Body of pancreas (tissue), 4 donors: ENCODE data around the gene FNTB. TPM values are rescaled to one million over a fixed set of nuclear protein-coding genes. Genes with fewer than 3 reads are reported as not detected.

ENCODE experiments used
- ATAC-seq: fragments of 150-250 bp; one replicate; pipeline ENCODE4 v1.9.1; 2016
- DNase-seq, 4 donors: peaks; one replicate each; pipeline ENCODE4 v3.0.0-alpha.2; 2019
- H3K27ac ChIP-seq, 4 donors: fragments of 200-600 bp; sonication (generic); 1 replicate in 3 of 4; 2 replicates in 1 of 4; pipeline versions ENCODE4 v1.5.1 to v1.6.1; 2016 to 2019; ENCODE audit warnings: mild to moderate bottlenecking in 1 of 4, mixed read lengths in 1 of 4, moderate library complexity in 1 of 4
- H3K27me3 ChIP-seq, 2 donors: fragments of 200-600 bp; sonication (generic); one replicate each; pipeline ENCODE4 v1.6.0; 2016; ENCODE audit warnings: mild to moderate bottlenecking in 1 of 2
- H3K36me3 ChIP-seq, 2 donors: fragments of 200-600 bp; sonication (generic); replicated peaks in 1 of 2; 2 replicates each; pipeline ENCODE4 v1.5.1; 2016; ENCODE audit warnings: low read depth in 2 of 2; ENCODE audit not compliant: insufficient read depth in 1 of 2
- H3K4me1 ChIP-seq: fragments of 200-600 bp; sonication (generic); one replicate; pipeline ENCODE4 v1.6.0; 2016
- H3K4me3 ChIP-seq, 2 donors: fragments of 200-600 bp; sonication (generic); 1 replicate in 1 of 2; 2 replicates in 1 of 2; pipeline ENCODE4 v1.5.1; 2016 to 2019
- H3K9me3 ChIP-seq, 3 donors: fragments of 200-600 bp; sonication (generic); 1 replicate in 2 of 3; 2 replicates in 1 of 3; pipeline ENCODE4 v1.5.1; 2016
- POLR2A ChIP-seq, 3 donors: fragments of 450-650 bp; IDR thresholded peaks; one replicate each; pipeline ENCODE4 v1.6.1; 2016; ENCODE audit warnings: antibody characterized with exemption in 3 of 3, mild to moderate bottlenecking in 2 of 3
- WGBS, 2 donors: methylation state at CpG; one replicate each; pipeline ENCODE4 v1.1.5; 2017; 5-methylcytosine and 5-hydroxymethylcytosine counted together
- intact Hi-C: fragments of 100-400 bp; cut with DNase I; formaldehyde crosslinking; loops from one replicate; pipeline ENCODE4 v1.15.1; 2023
- total RNA-seq, 2 donors: library from RNA; depleted of rRNA; stranded (reverse); fragments of >200 nt; gene quantifications; one replicate each; pipeline ENCODE4 v1.1.0, GENCODE V29; 2016
- TF ChIP-seq, protein P1 (sequence below), 7 experiments: fragments of 450-650 bp in 4 of 7; fragments of 200-600 bp in 3 of 7; sonication (generic) in 3 of 7; IDR thresholded peaks; one replicate each; pipeline ENCODE4 v1.5.1; 2016 to 2019; ENCODE audit warnings: antibody characterized with exemption in 7 of 7

Gene FNTB
- total RNA-seq, 2 donors from 2014 or later = 6.7 to 8.6 TPM

DNA sequence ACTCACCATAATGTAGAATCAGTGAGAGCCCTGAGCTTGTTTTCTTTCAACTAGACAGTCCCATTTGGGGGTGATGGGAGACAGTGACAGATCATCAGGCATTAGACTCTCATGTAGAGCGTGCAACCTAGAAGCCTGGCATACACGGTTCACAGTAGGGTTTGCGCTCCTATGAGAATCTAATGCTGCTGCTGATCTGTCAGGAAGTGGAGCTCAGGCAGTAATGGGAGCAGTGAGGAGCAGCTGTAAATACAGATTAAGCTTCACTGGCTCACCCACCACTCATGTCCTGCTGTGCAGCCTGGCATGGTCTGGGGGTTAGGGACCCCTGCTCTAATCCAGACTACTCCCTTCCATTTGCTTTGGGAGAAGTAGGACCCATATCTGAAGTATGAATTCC lies 55.6 kb downstream of the FNTB start:
- H3K4me1 ChIP-seq = peaks cover under 1% of the 10 kb centered on the region
- no peak overlapping the region for H3K4me3 ChIP-seq
- 88 to 90% methylated on average over 3 of the region's 3 CpGs for WGBS, 2 donors
- H3K9me3 ChIP-seq = no peaks in the 10 kb centered on the region
- no peaks in the 10 kb centered on the region for H3K27me3 ChIP-seq
- ATAC-seq (no peak), DNase-seq (no peak)
- intact Hi-C loops = no loop called here
- peaks cover 5% of the 10 kb centered on the region in 2 donors for H3K36me3 ChIP-seq
- TF ChIP-seq, protein P1, sequence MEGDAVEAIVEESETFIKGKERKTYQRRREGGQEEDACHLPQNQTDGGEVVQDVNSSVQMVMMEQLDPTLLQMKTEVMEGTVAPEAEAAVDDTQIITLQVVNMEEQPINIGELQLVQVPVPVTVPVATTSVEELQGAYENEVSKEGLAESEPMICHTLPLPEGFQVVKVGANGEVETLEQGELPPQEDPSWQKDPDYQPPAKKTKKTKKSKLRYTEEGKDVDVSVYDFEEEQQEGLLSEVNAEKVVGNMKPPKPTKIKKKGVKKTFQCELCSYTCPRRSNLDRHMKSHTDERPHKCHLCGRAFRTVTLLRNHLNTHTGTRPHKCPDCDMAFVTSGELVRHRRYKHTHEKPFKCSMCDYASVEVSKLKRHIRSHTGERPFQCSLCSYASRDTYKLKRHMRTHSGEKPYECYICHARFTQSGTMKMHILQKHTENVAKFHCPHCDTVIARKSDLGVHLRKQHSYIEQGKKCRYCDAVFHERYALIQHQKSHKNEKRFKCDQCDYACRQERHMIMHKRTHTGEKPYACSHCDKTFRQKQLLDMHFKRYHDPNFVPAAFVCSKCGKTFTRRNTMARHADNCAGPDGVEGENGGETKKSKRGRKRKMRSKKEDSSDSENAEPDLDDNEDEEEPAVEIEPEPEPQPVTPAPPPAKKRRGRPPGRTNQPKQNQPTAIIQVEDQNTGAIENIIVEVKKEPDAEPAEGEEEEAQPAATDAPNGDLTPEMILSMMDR (IDR thresholded peaks at IDR 0.05) = no peak
- no peak for TF ChIP-seq POLR2A (IDR thresholded peaks at IDR 0.05)
- no peak overlapping the region for H3K27ac ChIP-seq

DNA sequence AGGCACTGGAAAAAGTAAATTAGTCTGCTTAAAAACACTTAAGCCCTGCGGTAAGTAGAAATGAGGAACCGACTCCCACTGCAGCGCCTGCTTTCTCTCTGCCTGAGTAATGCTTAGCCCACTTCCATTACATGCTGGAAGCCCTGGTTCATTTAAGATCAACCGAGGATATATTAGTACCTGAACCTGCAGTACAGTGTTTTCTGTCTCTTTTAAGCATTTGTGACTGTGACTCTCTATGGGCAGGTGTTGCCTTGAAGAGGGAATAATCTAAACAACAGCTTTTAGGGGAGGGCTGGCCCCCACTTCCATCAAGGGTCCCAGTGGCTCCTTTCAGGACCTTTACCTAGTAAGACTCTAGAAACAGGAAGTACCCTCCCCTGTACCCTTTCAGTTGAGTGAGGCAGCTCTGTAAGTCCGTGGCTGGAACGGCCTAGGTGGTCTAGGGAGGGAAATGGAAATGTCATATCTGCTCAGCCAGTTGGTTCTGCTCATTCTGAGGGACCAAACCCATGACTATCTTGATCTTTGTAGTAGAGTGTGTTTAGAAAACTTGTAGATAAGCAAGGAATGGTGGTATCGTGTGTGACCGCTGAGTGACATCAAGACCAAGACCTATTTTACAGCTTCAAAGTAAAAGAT lies 56.2 kb downstream of the FNTB start:
- no peak overlapping the region for H3K27ac ChIP-seq
- H3K36me3 ChIP-seq = peaks cover 5% of the 10 kb centered on the region in 2 donors
- intact Hi-C loops = no loop called here
- WGBS, 2 donors = 84 to 91% methylated on average over 8 of the region's 8 CpGs
- H3K4me3 ChIP-seq = no peak overlapping the region
- DNase-seq (peak in 1 of 4 donors; percentile 30), ATAC-seq (no peak)
- no peaks in the 10 kb centered on the region for H3K9me3 ChIP-seq
- no peaks in the 10 kb centered on the region for H3K27me3 ChIP-seq
- H3K4me1 ChIP-seq = peaks cover 6% of the 10 kb centered on the region
- no peak for TF ChIP-seq POLR2A (IDR thresholded peaks at IDR 0.05)
- TF ChIP-seq, protein P1 (IDR thresholded peaks at IDR 0.05) = no peak

DNA sequence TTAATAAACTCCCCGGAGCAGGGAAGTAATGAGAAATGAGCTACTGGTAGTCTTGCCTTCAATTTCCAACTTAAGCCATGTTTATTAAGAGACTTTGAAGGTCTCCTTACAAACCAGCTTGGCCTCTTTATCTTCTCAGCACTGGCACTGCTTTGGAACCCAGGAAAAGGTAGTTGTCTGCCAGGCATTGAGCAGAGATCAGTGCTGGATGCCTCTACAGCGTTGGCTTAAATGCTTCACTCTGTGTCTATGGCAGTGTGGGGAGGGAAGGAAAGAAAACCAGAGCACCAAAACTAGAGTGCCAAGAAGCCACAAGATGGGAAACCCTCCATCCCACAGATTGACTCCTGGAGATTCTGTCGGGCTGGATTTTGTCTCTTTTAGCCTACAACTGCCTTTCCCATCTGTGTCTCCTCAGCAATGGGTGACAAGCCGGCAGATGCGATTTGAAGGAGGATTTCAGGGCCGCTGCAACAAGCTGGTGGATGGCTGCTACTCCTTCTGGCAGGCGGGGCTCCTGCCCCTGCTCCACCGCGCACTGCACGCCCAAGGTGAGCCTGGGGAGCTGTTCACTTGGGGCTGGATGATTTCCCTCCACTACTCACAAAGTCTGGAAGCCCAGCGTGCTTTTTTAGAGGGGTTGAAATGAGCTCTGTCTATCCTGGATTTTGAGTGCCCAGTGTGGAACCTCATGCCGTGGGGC lies 57.3 kb downstream of the FNTB start:
- TF ChIP-seq POLR2A (IDR thresholded peaks at IDR 0.05) = no peak
- TF ChIP-seq, protein P1 (IDR thresholded peaks at IDR 0.05) = no peak

DNA sequence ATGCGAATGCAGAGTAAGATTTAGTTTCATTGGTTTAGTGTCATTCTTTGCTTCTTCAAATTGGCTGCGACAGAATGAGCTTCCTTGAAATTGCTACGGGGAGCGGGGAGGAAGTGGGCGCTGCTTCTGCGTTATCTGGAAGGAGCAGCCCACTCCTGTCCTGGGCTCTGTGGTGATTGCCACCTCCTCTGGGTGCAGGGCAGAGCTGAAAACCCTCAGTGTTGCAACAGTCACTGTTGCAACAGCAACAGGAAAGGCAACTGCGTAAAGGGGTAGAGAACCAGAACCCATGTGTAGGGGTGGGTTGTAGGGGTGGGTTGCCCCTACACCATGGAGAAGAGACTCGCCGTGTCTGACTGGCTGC lies 57.9 kb downstream of the FNTB start:
- ATAC-seq (no peak), DNase-seq (peak in 1 of 4 donors; percentile 64)
- Histone ChIP-seq H3K27me3 (no peaks in the 10 kb centered on the region), H3K36me3 (peaks cover 5% of the 10 kb centered on the region in 2 donors), H3K9me3 (no peaks in the 10 kb centered on the region), H3K4me1 (peaks cover 6% of the 10 kb centered on the region), H3K27ac (no peak overlapping the region), H3K4me3 (no peak overlapping the region)
- 85 to 92% methylated on average over 8 to 9 of the region's 9 CpGs for WGBS, 2 donors
- intact Hi-C loops = no loop called here
- TF ChIP-seq, protein P1 (IDR thresholded peaks at IDR 0.05) = no peak
- TF ChIP-seq POLR2A (IDR thresholded peaks at IDR 0.05) = no peak

More for the DNA sequence above, 57.3 kb downstream of the FNTB start:
- H3K27me3 ChIP-seq = no peaks in the 10 kb centered on the region
- no peak for DNase-seq
- H3K27ac ChIP-seq = peak overlapping the region in 1 of 4 donors; percentile 43
- intact Hi-C loops = no loop called here
- H3K36me3 ChIP-seq = peaks cover 5% of the 10 kb centered on the region in 2 donors
- H3K4me3 ChIP-seq = no peak overlapping the region
- no peaks in the 10 kb centered on the region for H3K9me3 ChIP-seq
- ATAC-seq = no peak
- WGBS, 2 donors = 90 to 92% methylated on average over 7 to 12 of the region's 12 CpGs
- H3K4me1 ChIP-seq = peaks cover 6% of the 10 kb centered on the region
